Liver (tissue), 9 donors: Measurements from ENCODE around the gene CLEC1A. TPM values are rescaled to one million over a fixed set of nuclear protein-coding genes. Genes with fewer than 3 reads are reported as not detected.

Experiments
- DNase-seq: peaks from one replicate; pipeline ENCODE4 v3.0.0-alpha.2; 2017; ENCODE audit warnings: low spot score
- H3K27ac ChIP-seq, 2 donors: one replicate each; pipeline ENCODE4 v1.7.0; 2013; ENCODE audit warnings: inconsistent platforms in 2 of 2, low read length in 2 of 2, control low read depth in 1 of 2, low read depth in 1 of 2, mild to moderate bottlenecking in 1 of 2
- H3K27me3 ChIP-seq, 4 donors: one replicate each; pipeline versions ENCODE4 v1.6.1 to v1.7.0; 2013; ENCODE audit warnings: low read length in 3 of 4, inconsistent platforms in 1 of 4, mild to moderate bottlenecking in 1 of 4, moderate library complexity in 1 of 4; ENCODE audit not compliant: control insufficient read depth in 4 of 4, insufficient read depth in 4 of 4
- H3K36me3 ChIP-seq, 4 donors: one replicate each; pipeline versions ENCODE4 v1.6.1 to v1.7.0; 2013; ENCODE audit warnings: low read length in 3 of 4, mild to moderate bottlenecking in 3 of 4, low read depth in 1 of 4, moderate library complexity in 1 of 4; ENCODE audit not compliant: control insufficient read depth in 4 of 4, insufficient read depth in 3 of 4
- H3K4me1 ChIP-seq, 4 donors: one replicate each; pipeline versions ENCODE4 v1.6.1 to v1.7.0; 2013; ENCODE audit warnings: low read length in 3 of 4, mild to moderate bottlenecking in 3 of 4, moderate library complexity in 1 of 4; ENCODE audit not compliant: control insufficient read depth in 4 of 4, insufficient read depth in 4 of 4
- H3K4me3 ChIP-seq, 3 donors: one replicate each; pipeline versions ENCODE4 v1.6.1 to v1.7.0; 2013; ENCODE audit warnings: low read length in 3 of 3, control low read depth in 1 of 3, low read depth in 1 of 3, mild to moderate bottlenecking in 1 of 3
- H3K9ac ChIP-seq, 2 donors: one replicate each; pipeline ENCODE4 v1.7.0; 2013; ENCODE audit warnings: low read length in 2 of 2, mild to moderate bottlenecking in 2 of 2, moderate library complexity in 2 of 2, control low read depth in 1 of 2, low read depth in 1 of 2
- H3K9me3 ChIP-seq, 4 donors: one replicate each; pipeline versions ENCODE4 v1.6.1 to v1.7.0; 2013; ENCODE audit warnings: low read length in 3 of 4; ENCODE audit not compliant: control insufficient read depth in 4 of 4
- EGR1 ChIP-seq, 2 donors: IDR thresholded peaks; 2 replicates each; pipeline ENCODE4 v1.6.1; 2016 to 2018; ENCODE audit warnings: antibody characterized with exemption in 2 of 2, low read depth in 2 of 2
- FOXA1 ChIP-seq: IDR thresholded peaks from 2 replicates; pipeline ENCODE4 v1.6.1; 2016; ENCODE audit warnings: antibody characterized with exemption
- FOXA2 ChIP-seq: IDR thresholded peaks from 2 replicates; pipeline ENCODE4 v1.6.1; 2016; ENCODE audit warnings: antibody characterized with exemption
- GABPA ChIP-seq, 2 donors: IDR thresholded peaks in 1 of 2; conservative IDR thresholded peaks in 1 of 2; 2 replicates each; pipeline ENCODE4 v1.6.1; 2016; ENCODE audit warnings: antibody characterized with exemption in 2 of 2, mild to moderate bottlenecking in 1 of 2, moderate library complexity in 1 of 2
- HNF4A ChIP-seq, 2 donors: conservative IDR thresholded peaks; 2 replicates each; pipeline ENCODE4 v1.6.1; 2016; ENCODE audit warnings: antibody characterized with exemption in 2 of 2, mild to moderate bottlenecking in 2 of 2
- HNF4G ChIP-seq: IDR thresholded peaks from 2 replicates; pipeline ENCODE4 v1.6.1; 2016; ENCODE audit warnings: antibody characterized with exemption
- JUND ChIP-seq, 2 donors: IDR thresholded peaks; 2 replicates each; pipeline ENCODE4 v1.6.1; 2016; ENCODE audit warnings: antibody characterized with exemption in 2 of 2
- MAX ChIP-seq: IDR thresholded peaks from 2 replicates; pipeline ENCODE4 v1.6.1; 2016; ENCODE audit warnings: antibody characterized with exemption
- NR2F2 ChIP-seq: IDR thresholded peaks from 2 replicates; pipeline ENCODE4 v1.6.1; 2016; ENCODE audit warnings: antibody characterized with exemption
- RAD21 ChIP-seq, 2 donors: IDR thresholded peaks; 2 replicates each; pipeline ENCODE4 v1.6.1; 2016; ENCODE audit warnings: antibody characterized with exemption in 2 of 2, mild to moderate bottlenecking in 2 of 2
- REST ChIP-seq: IDR thresholded peaks from 2 replicates; pipeline ENCODE4 v1.6.1; 2016; ENCODE audit warnings: antibody characterized with exemption, mild to moderate bottlenecking
- RXRA ChIP-seq, 2 donors: IDR thresholded peaks; 2 replicates each; pipeline ENCODE4 v1.6.1; 2017 to 2018; ENCODE audit warnings: antibody characterized with exemption in 2 of 2, mild to moderate bottlenecking in 1 of 2
- SP1 ChIP-seq: IDR thresholded peaks from 2 replicates; pipeline ENCODE4 v1.6.1; 2018; ENCODE audit warnings: antibody characterized with exemption, mild to moderate bottlenecking
- TAF1 ChIP-seq: conservative IDR thresholded peaks from 2 replicates; pipeline ENCODE4 v1.6.1; 2016; ENCODE audit warnings: antibody characterized with exemption, mild to moderate bottlenecking
- YY1 ChIP-seq: IDR thresholded peaks from 2 replicates; pipeline ENCODE4 v1.6.1; 2016; ENCODE audit warnings: antibody characterized with exemption, mild to moderate bottlenecking
- WGBS: extraction: QIAGEN DNeasy Blood & Tissue Kit; methylation state at CpG from one replicate; pipeline ENCODE4 v1.1.7; 2013; 5-methylcytosine and 5-hydroxymethylcytosine counted together
- polyA plus RNA-seq, 2 donors: library from polyadenylated mRNA; stranded (reverse) in 1 of 2; unstranded in 1 of 2; fragments of 200-250 nt in 1 of 2; fragments of >200 nt in 1 of 2; fragmentation: Nextera tagmentation in 1 of 2; extraction: Ambion mirVana in 1 of 2; gene quantifications; one replicate each; pipeline versions ENCODE4 v1.2.1 to v1.2.3, GENCODE V29; 2013 to 2015
- total RNA-seq, 2 donors: library from RNA; depleted of rRNA; stranded (reverse); fragments of >200 nt; gene quantifications; one replicate each; pipeline ENCODE4 v1.2.3, GENCODE V29; 2014
- TF ChIP-seq, protein P1 (sequence below): fragments of 150-350 bp; IDR thresholded peaks from 2 replicates; pipeline ENCODE4 v1.5.1; 2017; ENCODE audit warnings: improper control_type of control experiment, low read depth, low read length; ENCODE audit not compliant: missing input control
- TF ChIP-seq, protein P2 (sequence below): IDR thresholded peaks from 2 replicates; pipeline ENCODE4 v1.6.1; 2016; ENCODE audit warnings: antibody characterized with exemption
- TF ChIP-seq, protein P3 (sequence below): IDR thresholded peaks from 2 replicates; pipeline ENCODE4 v1.6.1; 2016; ENCODE audit warnings: antibody characterized with exemption
- donor health status: healthy.
- donor health status: healthy.
- donor health status: healthy.
- donor health status: healthy.
- donor health status: healthy.

CLEC1A gene
- total and polyA plus RNA-seq, 4 donors, result 0.09 to 2.1 (median 1.1) TPM

- 74% methylated on average over 7 of the region's 7 CpGs for WGBS
- H3K4me3 ChIP-seq, result no peak overlapping the region
- no peaks in the 10 kb centered on the region for H3K36me3 ChIP-seq
- DNase-seq, result no peak
- no peaks in the 10 kb centered on the region for H3K9me3 ChIP-seq
- no peak overlapping the region for H3K9ac ChIP-seq
- TF ChIP-seq, protein P1, sequence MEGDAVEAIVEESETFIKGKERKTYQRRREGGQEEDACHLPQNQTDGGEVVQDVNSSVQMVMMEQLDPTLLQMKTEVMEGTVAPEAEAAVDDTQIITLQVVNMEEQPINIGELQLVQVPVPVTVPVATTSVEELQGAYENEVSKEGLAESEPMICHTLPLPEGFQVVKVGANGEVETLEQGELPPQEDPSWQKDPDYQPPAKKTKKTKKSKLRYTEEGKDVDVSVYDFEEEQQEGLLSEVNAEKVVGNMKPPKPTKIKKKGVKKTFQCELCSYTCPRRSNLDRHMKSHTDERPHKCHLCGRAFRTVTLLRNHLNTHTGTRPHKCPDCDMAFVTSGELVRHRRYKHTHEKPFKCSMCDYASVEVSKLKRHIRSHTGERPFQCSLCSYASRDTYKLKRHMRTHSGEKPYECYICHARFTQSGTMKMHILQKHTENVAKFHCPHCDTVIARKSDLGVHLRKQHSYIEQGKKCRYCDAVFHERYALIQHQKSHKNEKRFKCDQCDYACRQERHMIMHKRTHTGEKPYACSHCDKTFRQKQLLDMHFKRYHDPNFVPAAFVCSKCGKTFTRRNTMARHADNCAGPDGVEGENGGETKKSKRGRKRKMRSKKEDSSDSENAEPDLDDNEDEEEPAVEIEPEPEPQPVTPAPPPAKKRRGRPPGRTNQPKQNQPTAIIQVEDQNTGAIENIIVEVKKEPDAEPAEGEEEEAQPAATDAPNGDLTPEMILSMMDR, result no peak
- no peak for TF ChIP-seq RAD21 (IDR thresholded peaks at IDR 0.05)
- TF ChIP-seq, protein P2, sequence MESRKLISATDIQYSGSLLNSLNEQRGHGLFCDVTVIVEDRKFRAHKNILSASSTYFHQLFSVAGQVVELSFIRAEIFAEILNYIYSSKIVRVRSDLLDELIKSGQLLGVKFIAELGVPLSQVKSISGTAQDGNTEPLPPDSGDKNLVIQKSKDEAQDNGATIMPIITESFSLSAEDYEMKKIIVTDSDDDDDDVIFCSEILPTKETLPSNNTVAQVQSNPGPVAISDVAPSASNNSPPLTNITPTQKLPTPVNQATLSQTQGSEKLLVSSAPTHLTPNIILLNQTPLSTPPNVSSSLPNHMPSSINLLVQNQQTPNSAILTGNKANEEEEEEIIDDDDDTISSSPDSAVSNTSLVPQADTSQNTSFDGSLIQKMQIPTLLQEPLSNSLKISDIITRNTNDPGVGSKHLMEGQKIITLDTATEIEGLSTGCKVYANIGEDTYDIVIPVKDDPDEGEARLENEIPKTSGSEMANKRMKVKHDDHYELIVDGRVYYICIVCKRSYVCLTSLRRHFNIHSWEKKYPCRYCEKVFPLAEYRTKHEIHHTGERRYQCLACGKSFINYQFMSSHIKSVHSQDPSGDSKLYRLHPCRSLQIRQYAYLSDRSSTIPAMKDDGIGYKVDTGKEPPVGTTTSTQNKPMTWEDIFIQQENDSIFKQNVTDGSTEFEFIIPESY, result no peak
- no peak for TF ChIP-seq JUND (IDR thresholded peaks at IDR 0.05)
- no peak overlapping the region for H3K27ac ChIP-seq
- H3K4me1 ChIP-seq, result no peaks in the 10 kb centered on the region
- peaks cover 0 to 3% (median 0%) of the 10 kb centered on the region in 4 donors for H3K27me3 ChIP-seq
These were observed 46.4 kb downstream of the CLEC1A start for GRCh38 chr12:10052193-10052913.

DNA sequence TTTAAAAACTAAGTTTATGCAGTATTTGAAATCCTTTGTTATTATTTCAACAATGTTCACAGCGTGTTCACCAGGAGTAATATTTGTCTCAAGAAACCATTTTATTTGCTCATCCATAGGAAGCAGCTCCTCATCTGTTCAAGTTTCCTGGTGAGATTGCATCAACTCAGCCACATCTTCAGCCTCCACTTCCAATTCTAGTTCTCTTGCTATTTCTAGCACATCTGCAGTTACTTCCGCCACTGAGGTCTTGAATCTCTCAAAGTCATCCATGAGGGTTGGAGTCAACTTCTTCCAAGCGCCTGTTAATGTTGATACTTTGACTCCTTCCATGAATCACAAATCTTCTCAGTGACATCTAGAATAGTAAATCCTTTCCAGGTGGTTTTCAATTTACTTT lies 50.3 kb downstream of the CLEC1A start:
- 61% methylated on average over 3 of the region's 3 CpGs for WGBS

More for the DNA sequence above, 50.3 kb downstream of the CLEC1A start:
- Histone ChIP-seq H3K27ac (no peak overlapping the region), H3K4me1 (no peaks in the 10 kb centered on the region), H3K36me3 (no peaks in the 10 kb centered on the region), H3K9me3 (no peaks in the 10 kb centered on the region), H3K9ac (no peak overlapping the region), H3K27me3 (no peaks in the 10 kb centered on the region), H3K4me3 (no peak overlapping the region)
- no peak for TF ChIP-seq GABPA (IDR thresholded peaks at IDR 0.05 in 1 of 2, conservative IDR thresholded peaks at IDR 0.05 in 1 of 2)
- TF ChIP-seq RAD21 (IDR thresholded peaks at IDR 0.05), result no peak
- no peak for TF ChIP-seq JUND (IDR thresholded peaks at IDR 0.05)
- TF ChIP-seq FOXA1, result no peak
- TF ChIP-seq, protein P3, sequence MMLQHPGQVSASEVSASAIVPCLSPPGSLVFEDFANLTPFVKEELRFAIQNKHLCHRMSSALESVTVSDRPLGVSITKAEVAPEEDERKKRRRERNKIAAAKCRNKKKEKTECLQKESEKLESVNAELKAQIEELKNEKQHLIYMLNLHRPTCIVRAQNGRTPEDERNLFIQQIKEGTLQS, result no peak
- TF ChIP-seq HNF4A (conservative IDR thresholded peaks at IDR 0.05), result no peak
- TF ChIP-seq HNF4G, result no peak
- no peak for TF ChIP-seq FOXA2
- no peak for TF ChIP-seq TAF1
- TF ChIP-seq, protein P2, result no peak
- no peak for TF ChIP-seq EGR1 (IDR thresholded peaks at IDR 0.05; ENCODE audit: low read depth in 2 of 2)
- TF ChIP-seq, protein P1, result no peak
- no peak for TF ChIP-seq MAX
- TF ChIP-seq RXRA (IDR thresholded peaks at IDR 0.05), result no peak
- TF ChIP-seq NR2F2, result no peak
- no peak for TF ChIP-seq REST
- no peak for TF ChIP-seq SP1
- TF ChIP-seq YY1, result no peak
- no peak for DNase-seq
